B cell (primary cell): ENCODE data around the gene METTL23. TPM values are rescaled to one million over a fixed set of nuclear protein-coding genes. Genes with fewer than 3 reads are reported as not detected.

Experiments used
- ATAC-seq: fragments of 200-7000 bp; cut with Tn5 transposase; one replicate; pipeline ENCODE4 v1.10.0; 2021; ENCODE audit warnings: low read depth, mild to moderate bottlenecking, moderate number of reproducible peaks, moderate library complexity
- CTCF ChIA-PET: fragments of 350-600 bp; sonication (Branson Sonifier 250); formaldehyde crosslinking; loops from one replicate; lab custom pipeline; 2021; ENCODE audit warnings: antibody characterized with exemption, inconsistent platforms; lab: Charles Lee
- POLR2A ChIA-PET: fragments of 350-600 bp; sonication (Branson Sonifier 250); formaldehyde crosslinking; loops from one replicate; lab custom pipeline; 2021; ENCODE audit warnings: antibody characterized with exemption; lab: Charles Lee
- DNase-seq: peaks from one replicate; pipeline ENCODE4 v3.0.0; 2013
- H2AFZ ChIP-seq: 2 replicates; pipeline ENCODE4 v1.6.1; 2012; ENCODE audit warnings: mild to moderate bottlenecking, low read depth, low read length; ENCODE audit not compliant: insufficient read depth, poor library complexity, severe bottlenecking
- H3K27ac ChIP-seq, 2 donors: 1 replicate in 1 of 2; 2 replicates in 1 of 2; pipeline ENCODE4 v1.5.1; 2012 to 2013; ENCODE audit warnings: low read length in 2 of 2, mild to moderate bottlenecking in 2 of 2, moderate library complexity in 1 of 2
- H3K27me3 ChIP-seq, 4 experiments: fragments of 200-600 bp in 1 of 4; sonication (generic) in 1 of 4; replicated peaks in 1 of 4; 1 replicate in 2 of 4; 2 replicates in 2 of 4; pipeline versions ENCODE4 v1.6.1 to v1.7.0; 2013 to 2016; ENCODE audit warnings: low read length in 3 of 4, mild to moderate bottlenecking in 2 of 4, mixed read lengths in 1 of 4, moderate library complexity in 1 of 4; ENCODE audit not compliant: insufficient read depth in 4 of 4, control insufficient read depth in 3 of 4; ENCODE audit errors: control extremely low read depth in 1 of 4
- H3K36me3 ChIP-seq, 2 experiments: replicated peaks in 1 of 2; 1 replicate in 1 of 2; 2 replicates in 1 of 2; pipeline versions ENCODE4 v1.6.1 to v1.7.1; 2013; ENCODE audit warnings: low read length in 1 of 2; ENCODE audit not compliant: insufficient read depth in 2 of 2, control insufficient read depth in 1 of 2; ENCODE audit errors: control extremely low read depth in 1 of 2, extremely low read depth in 1 of 2
- H3K4me1 ChIP-seq, 2 donors: fragments of 200-600 bp in 1 of 2; sonication (generic) in 1 of 2; 1 replicate in 1 of 2; 2 replicates in 1 of 2; pipeline versions ENCODE4 v1.5.1 to v1.6.1; 2013 to 2017; ENCODE audit warnings: low read length in 2 of 2; ENCODE audit not compliant: control insufficient read depth in 2 of 2, insufficient read depth in 2 of 2
- H3K4me2 ChIP-seq: replicated peaks from 2 replicates; pipeline ENCODE3; 2012; ENCODE audit warnings: mild to moderate bottlenecking, low read depth, low read length; ENCODE audit not compliant: poor library complexity, severe bottlenecking
- H3K4me3 ChIP-seq, 5 experiments: fragments of 200-600 bp in 1 of 5; sonication (generic) in 1 of 5; 1 replicate in 3 of 5; 2 replicates in 2 of 5; pipeline versions ENCODE4 v1.5.1 to v1.7.0; 2011 to 2016; ENCODE audit warnings: low read length in 4 of 5, mild to moderate bottlenecking in 4 of 5, low read depth in 2 of 5, control low read depth in 1 of 5, moderate library complexity in 1 of 5; ENCODE audit not compliant: insufficient read depth in 1 of 5; ENCODE audit errors: control extremely low read depth in 1 of 5, extremely low read depth in 1 of 5
- H3K79me2 ChIP-seq: fragments of 200-600 bp; sonication (generic); one replicate; pipeline ENCODE4 v1.6.0; 2016; ENCODE audit warnings: low read length; ENCODE audit not compliant: control insufficient read depth, insufficient read depth
- H3K9ac ChIP-seq: fragments of 200-600 bp; sonication (generic); 2 replicates; pipeline ENCODE4 v1.6.1; 2017; ENCODE audit warnings: mild to moderate bottlenecking, low read length, moderate library complexity
- H3K9me3 ChIP-seq, 3 donors: one replicate each; pipeline versions ENCODE4 v1.6.1 to v1.7.1; 2013; ENCODE audit warnings: low read length in 2 of 3; ENCODE audit not compliant: control insufficient read depth in 2 of 3, insufficient read depth in 1 of 3; ENCODE audit errors: control extremely low read depth in 1 of 3
- H4K20me1 ChIP-seq: 2 replicates; pipeline ENCODE4 v1.6.0; 2012; ENCODE audit warnings: mild to moderate bottlenecking, low read length; ENCODE audit not compliant: insufficient read depth, control insufficient read depth, poor library complexity, severe bottlenecking
- H3K27ac Mint-ChIP-seq: one replicate; pipeline ENCODE4 v1.8.0; 2021; ENCODE audit warnings: mixed read lengths
- H3K27me3 Mint-ChIP-seq: one replicate; pipeline ENCODE4 v1.8.0; 2021; ENCODE audit warnings: mixed read lengths
- H3K4me1 Mint-ChIP-seq: one replicate; pipeline ENCODE4 v1.8.0; 2021; ENCODE audit warnings: mixed read lengths
- H3K4me3 Mint-ChIP-seq: one replicate; pipeline ENCODE4 v1.8.0; 2021; ENCODE audit warnings: mixed read lengths
- H3K9me3 Mint-ChIP-seq: one replicate; pipeline ENCODE4 v1.8.0; 2022; ENCODE audit warnings: mixed read lengths; ENCODE audit not compliant: insufficient read depth
- CTCF ChIP-seq: fragments of 200-600 bp; IDR thresholded peaks from one replicate; pipeline ENCODE4 v1.8.0; 2022; ENCODE audit warnings: antibody characterized with exemption, mild to moderate bottlenecking
- EZH2 ChIP-seq: IDR thresholded peaks from 2 replicates; pipeline ENCODE4 v1.6.1; 2012; ENCODE audit warnings: borderline replicate concordance, low read depth, mild to moderate bottlenecking, moderate library complexity, low read length; ENCODE audit not compliant: insufficient read depth, poor library complexity, severe bottlenecking
- WGBS: methylation state at CpG from one replicate; pipeline ENCODE4 v1.1.5; 2013; ENCODE audit warnings: missing lambda C conversion rate; ENCODE audit not compliant: insufficient coverage; 5-methylcytosine and 5-hydroxymethylcytosine counted together
- intact Hi-C: fragments of 100-400 bp; cut with micrococcal nuclease; formaldehyde crosslinking; loops from one replicate; pipeline ENCODE4 v1.10.0; 2022
- polyA plus RNA-seq: library from polyadenylated mRNA; depleted of rRNA; stranded (reverse); fragments of >200 nt; gene quantifications from 2 replicates; pipeline ENCODE4 v1.2.3, GENCODE V29; 2012
- total RNA-seq, 2 donors: library from RNA; stranded (reverse); fragments of 120-200 nt in 1 of 2; gene quantifications; 1 replicate in 1 of 2; 2 replicates in 1 of 2; pipeline versions ENCODE4 v1.2.3 to v1.2.4, GENCODE V29; 2013 to 2022

The METTL23 gene
- total and polyA plus RNA-seq, 2 donors (not counting 1 experiment from before 2014, with no cell fraction given): 64.0 to 68.1 TPM

GRCh38 chr17:76690596-76691280 lies 35.9 kb upstream of the METTL23 start:
- no peak for TF ChIP-seq EZH2
- TF ChIP-seq CTCF: no peak
- Mint-ChIP-seq H3K4me1 (peaks cover 2% of the 10 kb centered on the region), H3K27me3 (peaks cover 4% of the 10 kb centered on the region), H3K4me3 (no peak overlapping the region), H3K9me3 (no peaks in the 10 kb centered on the region), H3K27ac (no peak overlapping the region)
- ChIA-PET CTCF (interaction anchor here (0.8 kb wide), 1 partner anchor 9 kb away, joined by 3 read pairs; no protein-coding TSS in a partner anchor), POLR2A (no interaction called here)
- intact Hi-C loops: no loop called here
- no peaks in the 10 kb centered on the region for H4K20me1 ChIP-seq
- H3K9ac ChIP-seq: no peak overlapping the region
- H3K27ac ChIP-seq: no peak overlapping the region
- H3K4me2 ChIP-seq: no peak overlapping the region
- peaks cover 0 to 5% (median 0%) of the 10 kb centered on the region in 4 experiments for H3K27me3 ChIP-seq
- H3K4me3 ChIP-seq: no peak overlapping the region
- no peaks in the 10 kb centered on the region for H3K79me2 ChIP-seq
- ATAC-seq (no peak), DNase-seq (no peak)
- H3K36me3 ChIP-seq: no peaks in the 10 kb centered on the region
- H3K9me3 ChIP-seq: no peaks in the 10 kb centered on the region
- WGBS: 95% methylated on average over 12 of the region's 13 CpGs
- no peak overlapping the region for H2AFZ ChIP-seq
- no peaks in the 10 kb centered on the region for H3K4me1 ChIP-seq

- TF ChIP-seq EZH2: no peak
- TF ChIP-seq CTCF: no peak
- ChIA-PET CTCF (no interaction called here), POLR2A (no interaction called here)
These were observed 35.1 kb upstream of the METTL23 start for GRCh38 chr17:76691379-76692191.

More at GRCh38 chr17:76691379-76692191, 35.1 kb upstream of the METTL23 start:
- H3K27ac ChIP-seq: no peak overlapping the region
- peaks cover 1 to 4% of the 10 kb centered on the region in 2 donors for H3K4me1 ChIP-seq
- no peaks in the 10 kb centered on the region for H3K36me3 ChIP-seq
- no peaks in the 10 kb centered on the region for H3K79me2 ChIP-seq
- H3K27ac Mint-ChIP-seq: no peak overlapping the region
- H2AFZ ChIP-seq: no peak overlapping the region
- no peaks in the 10 kb centered on the region for H3K9me3 ChIP-seq
- no peaks in the 10 kb centered on the region for H4K20me1 ChIP-seq
- intact Hi-C loops: no loop called here
- WGBS: 94% methylated on average over 14 of the region's 14 CpGs
- H3K4me2 ChIP-seq: no peak overlapping the region
- peaks cover 7% of the 10 kb centered on the region for H3K4me1 Mint-ChIP-seq
- no peak for ATAC-seq
- no peak for DNase-seq
- H3K27me3 Mint-ChIP-seq: peaks cover 4% of the 10 kb centered on the region
- no peak overlapping the region for H3K4me3 Mint-ChIP-seq
- no peak overlapping the region for H3K4me3 ChIP-seq
- no peaks in the 10 kb centered on the region for H3K9me3 Mint-ChIP-seq
- no peak overlapping the region for H3K9ac ChIP-seq
- H3K27me3 ChIP-seq: peaks cover 0 to 3% (median 0%) of the 10 kb centered on the region in 4 experiments
